ENCODE measurements around the gene CD99.

DNA sequence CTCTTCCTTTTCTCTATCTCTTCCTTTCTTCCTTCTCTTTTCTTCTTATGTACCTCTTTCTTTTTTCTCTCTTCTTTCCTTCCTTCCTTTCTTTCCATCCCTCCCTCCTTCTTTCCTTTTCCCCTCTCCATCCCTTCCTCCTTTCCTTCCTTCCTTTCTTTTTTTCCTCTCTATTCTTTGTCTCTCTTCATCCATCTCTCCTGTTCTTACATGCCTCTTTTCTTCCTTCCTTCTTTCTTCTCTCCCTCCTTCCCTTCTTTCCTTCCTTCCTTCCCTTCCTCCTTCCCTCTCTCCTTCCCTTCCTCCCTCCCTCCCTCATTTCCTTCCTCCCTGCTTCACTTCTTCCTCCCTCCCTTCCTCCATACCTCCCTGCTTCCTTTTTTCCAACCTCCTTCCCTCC is 41.6 kb downstream of the CD99 start:
- TF ChIP-seq CTCF (conservative IDR thresholded peaks at IDR 0.05 in 1 of 2, IDR thresholded peaks at IDR 0.05 in 1 of 2; ENCODE audit: low read depth in 1 of 2, low read length in 2 of 2) (no peak), EZH2 (IDR thresholded peaks at IDR 0.05; ENCODE audit: low read length, missing control alignments) (no peak)

Data from fibroblast of lung (primary cell).